Activated CD4-positive, alpha-beta T cell treated with anti-CD3 and anti-CD28 coated beads for 36 hours (primary cell): ENCODE data around the gene UBE2R2. TPM values are rescaled to one million over a fixed set of nuclear protein-coding genes. Genes with fewer than 3 reads are reported as not detected.

Experiments used
- ATAC-seq: fragments of 200-7000 bp; cut with Tn5 transposase; one replicate; pipeline ENCODE4 v1.10.0; 2021; ENCODE audit warnings: mild to moderate bottlenecking, moderate library complexity
- CTCF ChIA-PET: fragments of 350-600 bp; sonication (Branson Sonifier 250); formaldehyde crosslinking; loops from one replicate; lab custom pipeline; 2021; ENCODE audit warnings: antibody characterized with exemption; lab: Charles Lee
- POLR2A ChIA-PET: fragments of 350-600 bp; sonication (Branson Sonifier 250); formaldehyde crosslinking; loops from one replicate; lab custom pipeline; 2021; ENCODE audit warnings: antibody characterized with exemption, inconsistent platforms; lab: Charles Lee
- DNase-seq: peaks from one replicate; pipeline ENCODE4 v3.0.0-alpha.2; 2020
- H3K27ac Mint-ChIP-seq: one replicate; pipeline ENCODE4 v1.8.0; 2021; ENCODE audit warnings: mixed read lengths
- H3K27me3 Mint-ChIP-seq: one replicate; pipeline ENCODE4 v1.8.0; 2021; ENCODE audit warnings: mixed read lengths
- H3K36me3 Mint-ChIP-seq: one replicate; pipeline ENCODE4 v1.8.0; 2021; ENCODE audit warnings: low read depth, mixed read lengths
- H3K4me1 Mint-ChIP-seq: one replicate; pipeline ENCODE4 v1.8.0; 2021; ENCODE audit warnings: mixed read lengths
- H3K4me3 Mint-ChIP-seq: one replicate; pipeline ENCODE4 v1.8.0; 2021; ENCODE audit warnings: mild to moderate bottlenecking, moderate library complexity, mixed read lengths
- H3K9me3 Mint-ChIP-seq: one replicate; pipeline ENCODE4 v1.8.0; 2021; ENCODE audit warnings: low read depth, mixed read lengths
- intact Hi-C, 2 experiments: fragments of 100-400 bp; cut with DNase I in 1 of 2; cut with micrococcal nuclease in 1 of 2; formaldehyde crosslinking; loops; one replicate each; pipeline versions ENCODE4 v1.14.2 to v1.15.1; 2022 to 2024; cut with DNase I, micrococcal nuclease
- total RNA-seq, 2 experiments: library from RNA; stranded (reverse); gene quantifications; one replicate each; pipeline ENCODE4 v1.2.3, GENCODE V29; 2021

The UBE2R2 gene
- total RNA-seq, 2 experiments from 2014 or later, result 47.7 to 49.5 TPM

- H3K4me3 Mint-ChIP-seq, result no peak overlapping the region
- H3K9me3 Mint-ChIP-seq, result no peaks in the 10 kb centered on the region
- H3K27me3 Mint-ChIP-seq, result no peaks in the 10 kb centered on the region
- peaks cover 35% of the 10 kb centered on the region for H3K36me3 Mint-ChIP-seq
- H3K4me1 Mint-ChIP-seq, result no peaks in the 10 kb centered on the region
- ChIA-PET POLR2A (no interaction called here), CTCF (interaction anchor here (0.8 to 1.6 kb wide), 2 partner anchors 70 to 211 kb away, joined by 3 to 6 read pairs; no protein-coding TSS in a partner anchor)
- H3K27ac Mint-ChIP-seq, result no peak overlapping the region
- DNase-seq (no peak), ATAC-seq (no peak)
- intact Hi-C loops, result no loop called here
Measured at GRCh38 chr9:33932078-33932807, 115.3 kb downstream of the UBE2R2 start.

GRCh38 chr9:33934188-33934878 is 117.4 kb downstream of the UBE2R2 start:
- H3K9me3 Mint-ChIP-seq, result no peaks in the 10 kb centered on the region
- ATAC-seq, result no peak
- DNase-seq, result no peak
- H3K27ac Mint-ChIP-seq, result no peak overlapping the region
- CTCF ChIA-PET, result interaction anchor here (1.2 kb wide), 1 partner anchor 120 kb away, joined by 4 read pairs; no protein-coding TSS in a partner anchor
- no peak overlapping the region for H3K4me3 Mint-ChIP-seq
- peaks cover 40% of the 10 kb centered on the region for H3K36me3 Mint-ChIP-seq
- POLR2A ChIA-PET, result no interaction called here
- no peaks in the 10 kb centered on the region for H3K27me3 Mint-ChIP-seq
- intact Hi-C loops, result no loop called here
- no peaks in the 10 kb centered on the region for H3K4me1 Mint-ChIP-seq

- no peak for DNase-seq
- H3K4me3 Mint-ChIP-seq, result no peak overlapping the region
- no peak for ATAC-seq
- no peaks in the 10 kb centered on the region for H3K9me3 Mint-ChIP-seq
- H3K4me1 Mint-ChIP-seq, result no peaks in the 10 kb centered on the region
- ChIA-PET POLR2A (no interaction called here), CTCF (no interaction called here)
- H3K27ac Mint-ChIP-seq, result no peak overlapping the region
- H3K27me3 Mint-ChIP-seq, result no peaks in the 10 kb centered on the region
- intact Hi-C loops, result no loop called here
- peaks cover 45% of the 10 kb centered on the region for H3K36me3 Mint-ChIP-seq
Measured at GRCh38 chr9:33939924-33940874, 123.2 kb downstream of the UBE2R2 start.

GRCh38 chr9:33942471-33943083 is 125.6 kb downstream of the UBE2R2 start:
- Mint-ChIP-seq H3K27me3 (no peaks in the 10 kb centered on the region), H3K4me1 (no peaks in the 10 kb centered on the region), H3K27ac (peak overlapping the region; percentile 47), H3K36me3 (peaks cover 42% of the 10 kb centered on the region), H3K4me3 (no peak overlapping the region), H3K9me3 (no peaks in the 10 kb centered on the region)
- intact Hi-C loops, result no loop called here
- no peak for DNase-seq
- ChIA-PET POLR2A (interaction anchor here (0.9 kb wide), 1 partner anchor 9 kb away, joined by 6 read pairs; no protein-coding TSS in a partner anchor), CTCF (interaction anchor here (1.8 kb wide), 1 partner anchor 10 kb away, joined by 4 read pairs; no protein-coding TSS in a partner anchor)
- no peak for ATAC-seq

- DNase-seq (no peak), ATAC-seq (no peak)
- H3K27me3 Mint-ChIP-seq, result no peaks in the 10 kb centered on the region
- peaks cover 46% of the 10 kb centered on the region for H3K36me3 Mint-ChIP-seq
- ChIA-PET POLR2A (no interaction called here), CTCF (interaction anchor here (1.8 kb wide), 1 partner anchor 9 kb away, joined by 4 read pairs; no protein-coding TSS in a partner anchor)
- H3K9me3 Mint-ChIP-seq, result no peaks in the 10 kb centered on the region
- no peaks in the 10 kb centered on the region for H3K4me1 Mint-ChIP-seq
- no peak overlapping the region for H3K4me3 Mint-ChIP-seq
- intact Hi-C loops, result no loop called here
- no peak overlapping the region for H3K27ac Mint-ChIP-seq
Measured at GRCh38 chr9:33943389-33943788, 126.4 kb downstream of the UBE2R2 start.

- DNase-seq (no peak), ATAC-seq (no peak)
- ChIA-PET CTCF (no interaction called here), POLR2A (no interaction called here)
- H3K27me3 Mint-ChIP-seq, result no peaks in the 10 kb centered on the region
- no peak overlapping the region for H3K4me3 Mint-ChIP-seq
- H3K36me3 Mint-ChIP-seq, result peaks cover 50% of the 10 kb centered on the region
- intact Hi-C loops, result no loop called here
- no peaks in the 10 kb centered on the region for H3K4me1 Mint-ChIP-seq
- H3K9me3 Mint-ChIP-seq, result no peaks in the 10 kb centered on the region
- H3K27ac Mint-ChIP-seq, result no peak overlapping the region
Measured at GRCh38 chr9:33946779-33947535, 130.0 kb downstream of the UBE2R2 start.

GRCh38 chr9:33950371-33950770 is 133.4 kb downstream of the UBE2R2 start:
- no peaks in the 10 kb centered on the region for H3K9me3 Mint-ChIP-seq
- H3K4me3 Mint-ChIP-seq, result no peak overlapping the region
- no peaks in the 10 kb centered on the region for H3K4me1 Mint-ChIP-seq
- intact Hi-C loops, result no loop called here
- DNase-seq (no peak), ATAC-seq (no peak)
- ChIA-PET POLR2A (no interaction called here), CTCF (no interaction called here)
- H3K36me3 Mint-ChIP-seq, result peaks cover 42% of the 10 kb centered on the region
- H3K27me3 Mint-ChIP-seq, result no peaks in the 10 kb centered on the region
- peak overlapping the region; percentile 17 for H3K27ac Mint-ChIP-seq

GRCh38 chr9:33952066-33952465 is 135.1 kb downstream of the UBE2R2 start:
- no peak overlapping the region for H3K4me3 Mint-ChIP-seq
- POLR2A ChIA-PET, result no interaction called here
- no peak for ATAC-seq
- H3K27me3 Mint-ChIP-seq, result no peaks in the 10 kb centered on the region
- intact Hi-C loops, result no loop called here
- H3K4me1 Mint-ChIP-seq, result no peaks in the 10 kb centered on the region
- CTCF ChIA-PET, result interaction anchor here (0.7 to 1.4 kb wide), 4 partner anchors 9 to 122 kb away, joined by 3 to 5 read pairs (median 4); no protein-coding TSS in a partner anchor
- H3K9me3 Mint-ChIP-seq, result no peaks in the 10 kb centered on the region
- H3K36me3 Mint-ChIP-seq, result peaks cover 48% of the 10 kb centered on the region
- H3K27ac Mint-ChIP-seq, result no peak overlapping the region
- DNase-seq, result no peak

- Mint-ChIP-seq H3K36me3 (peaks cover 45% of the 10 kb centered on the region), H3K27me3 (no peaks in the 10 kb centered on the region), H3K9me3 (no peaks in the 10 kb centered on the region), H3K4me1 (no peaks in the 10 kb centered on the region), H3K4me3 (no peak overlapping the region), H3K27ac (no peak overlapping the region)
- intact Hi-C loops, result no loop called here
- ChIA-PET CTCF (no interaction called here), POLR2A (no interaction called here)
- DNase-seq (no peak), ATAC-seq (no peak)
Measured at GRCh38 chr9:33956544-33956943, 139.6 kb downstream of the UBE2R2 start.

- H3K27me3 Mint-ChIP-seq, result no peaks in the 10 kb centered on the region
- no peak for DNase-seq
- peaks cover 36% of the 10 kb centered on the region for H3K36me3 Mint-ChIP-seq
- intact Hi-C loops, result no loop called here
- POLR2A ChIA-PET, result no interaction called here
- no peak for ATAC-seq
- no peaks in the 10 kb centered on the region for H3K4me1 Mint-ChIP-seq
- H3K9me3 Mint-ChIP-seq, result no peaks in the 10 kb centered on the region
- no peak overlapping the region for H3K4me3 Mint-ChIP-seq
- CTCF ChIA-PET, result no interaction called here
- no peak overlapping the region for H3K27ac Mint-ChIP-seq
Measured at GRCh38 chr9:33959725-33960124, 142.8 kb downstream of the UBE2R2 start.
